ENCODE data around the gene CNTNAP2.
"Not testable (repeated sequence)": the region's sequence is repeated elsewhere in the genome, so short reads cannot be mapped to it uniquely, and the experiment has no call there.

Gene CNTNAP2

DNA sequence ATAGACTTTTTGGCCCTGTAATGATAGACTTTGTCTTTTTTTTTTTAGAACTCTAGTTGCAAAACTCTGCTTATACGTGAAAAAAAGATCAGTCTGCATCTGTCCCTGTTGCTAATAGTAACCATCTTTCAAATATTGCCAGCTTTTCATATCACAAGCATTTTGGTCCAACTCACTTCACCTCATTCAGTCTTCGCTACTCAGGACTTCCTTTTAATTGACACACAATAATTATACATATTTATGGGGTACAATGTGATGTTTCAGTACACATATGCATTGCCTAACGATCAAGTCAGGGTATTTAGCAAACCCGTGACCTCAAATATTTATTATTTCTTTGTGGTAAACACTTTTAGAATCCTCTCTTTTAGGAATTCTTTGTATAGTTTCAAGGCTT is 1606.9 kb downstream of the CNTNAP2 start:
- Histone ChIP-seq H3K4me1 (ENCODE audit: low read depth, poor library complexity, severe bottlenecking) (no peaks in the 10 kb centered on the region), H3K79me2 (ENCODE audit: insufficient read depth, low read depth) (no peaks in the 10 kb centered on the region), H3K27me3 (ENCODE audit: insufficient read depth, low read depth) (no peaks in the 10 kb centered on the region), H3K4me3 (IDR thresholded peaks at IDR 0.05; ENCODE audit: insufficient read depth, low read depth, low read length) (no peak overlapping the region), H3K9ac (no peak overlapping the region), H3K4me2 (no peak overlapping the region), H4K20me1 (ENCODE audit: insufficient read depth) (no peaks in the 10 kb centered on the region), H3K36me3 (ENCODE audit: insufficient read depth) (no peaks in the 10 kb centered on the region), H3K27ac (no peak overlapping the region), H2AFZ (ENCODE audit: low read depth) (no peak overlapping the region)
- TF ChIP-seq, protein P1, sequence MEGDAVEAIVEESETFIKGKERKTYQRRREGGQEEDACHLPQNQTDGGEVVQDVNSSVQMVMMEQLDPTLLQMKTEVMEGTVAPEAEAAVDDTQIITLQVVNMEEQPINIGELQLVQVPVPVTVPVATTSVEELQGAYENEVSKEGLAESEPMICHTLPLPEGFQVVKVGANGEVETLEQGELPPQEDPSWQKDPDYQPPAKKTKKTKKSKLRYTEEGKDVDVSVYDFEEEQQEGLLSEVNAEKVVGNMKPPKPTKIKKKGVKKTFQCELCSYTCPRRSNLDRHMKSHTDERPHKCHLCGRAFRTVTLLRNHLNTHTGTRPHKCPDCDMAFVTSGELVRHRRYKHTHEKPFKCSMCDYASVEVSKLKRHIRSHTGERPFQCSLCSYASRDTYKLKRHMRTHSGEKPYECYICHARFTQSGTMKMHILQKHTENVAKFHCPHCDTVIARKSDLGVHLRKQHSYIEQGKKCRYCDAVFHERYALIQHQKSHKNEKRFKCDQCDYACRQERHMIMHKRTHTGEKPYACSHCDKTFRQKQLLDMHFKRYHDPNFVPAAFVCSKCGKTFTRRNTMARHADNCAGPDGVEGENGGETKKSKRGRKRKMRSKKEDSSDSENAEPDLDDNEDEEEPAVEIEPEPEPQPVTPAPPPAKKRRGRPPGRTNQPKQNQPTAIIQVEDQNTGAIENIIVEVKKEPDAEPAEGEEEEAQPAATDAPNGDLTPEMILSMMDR (conservative IDR thresholded peaks at IDR 0.05; ENCODE audit: low read depth, low read length), result no peak

DNA sequence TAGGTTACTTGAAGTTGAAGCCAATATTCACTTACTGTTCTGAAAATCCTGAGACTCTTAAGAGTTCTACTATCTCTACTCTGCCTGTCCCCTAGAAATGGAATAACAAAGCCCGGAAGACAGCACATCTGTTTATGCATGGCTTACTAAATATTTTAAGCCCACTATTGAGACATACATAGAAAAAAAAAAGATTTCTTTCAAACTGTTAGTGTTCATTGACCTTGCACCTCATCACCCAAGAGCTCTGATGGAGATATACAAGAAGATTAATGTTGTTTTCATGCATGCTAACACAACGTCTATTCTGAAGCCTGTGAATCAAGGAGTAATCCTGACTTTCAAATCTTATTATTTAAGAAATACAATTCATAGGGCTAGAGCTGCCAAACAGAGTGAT is 1614.7 kb downstream of the CNTNAP2 start:
- no peaks in the 10 kb centered on the region for H3K27me3 ChIP-seq (ENCODE audit: insufficient read depth, low read depth)
- H3K27ac ChIP-seq, result no peak overlapping the region
- TF ChIP-seq, protein P1 (conservative IDR thresholded peaks at IDR 0.05; ENCODE audit: low read depth, low read length), result no peak
- H3K9ac ChIP-seq, result no peak overlapping the region
- no peak overlapping the region for H3K4me3 ChIP-seq (IDR thresholded peaks at IDR 0.05; ENCODE audit: insufficient read depth, low read depth, low read length)
- H3K36me3 ChIP-seq (ENCODE audit: insufficient read depth), result no peaks in the 10 kb centered on the region
- H4K20me1 ChIP-seq (ENCODE audit: insufficient read depth), result no peaks in the 10 kb centered on the region
- H3K79me2 ChIP-seq (ENCODE audit: insufficient read depth, low read depth), result no peaks in the 10 kb centered on the region
- no peak overlapping the region for H3K4me2 ChIP-seq
- no peaks in the 10 kb centered on the region for H3K4me1 ChIP-seq (ENCODE audit: low read depth, poor library complexity, severe bottlenecking)
- no peak overlapping the region for H2AFZ ChIP-seq (ENCODE audit: low read depth)

DNA sequence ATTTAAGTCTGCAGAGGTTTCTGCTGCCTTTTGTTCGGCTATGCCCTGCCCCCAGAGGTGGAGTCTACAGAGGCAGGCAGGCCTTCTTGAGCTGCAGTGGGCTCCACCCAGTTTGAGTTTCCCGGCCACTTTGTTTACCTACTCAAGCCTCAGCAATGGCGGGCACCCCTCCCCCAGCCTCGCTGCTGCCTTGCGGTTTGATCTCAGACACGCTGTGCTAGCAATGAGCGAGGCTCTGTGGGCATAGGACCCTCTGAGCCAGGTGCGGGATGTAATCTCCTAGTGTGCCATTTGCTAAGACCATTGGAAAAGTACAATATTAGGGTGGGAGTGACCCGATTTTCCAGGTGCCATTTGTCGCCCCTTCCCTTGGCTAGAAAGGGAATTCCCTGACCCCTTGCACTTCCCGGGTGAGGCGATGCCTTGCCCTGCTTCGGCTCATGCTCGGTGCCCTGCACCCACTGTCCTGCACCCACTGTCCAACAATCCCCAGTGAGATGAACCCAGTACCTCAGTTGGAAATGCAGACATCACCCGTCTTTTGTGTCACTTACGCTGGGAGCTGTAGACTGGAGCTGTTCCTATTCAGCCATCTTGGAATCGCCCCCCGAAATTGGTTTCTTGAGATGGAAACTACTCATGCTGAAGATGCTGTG is 1621.1 kb downstream of the CNTNAP2 start:
- not testable (repeated sequence) for H3K27me3 ChIP-seq (ENCODE audit: insufficient read depth, low read depth); H3K4me3 ChIP-seq (IDR thresholded peaks at IDR 0.05; ENCODE audit: insufficient read depth, low read depth, low read length); H3K36me3 ChIP-seq (ENCODE audit: insufficient read depth); H3K9ac ChIP-seq; H3K27ac ChIP-seq; H3K79me2 ChIP-seq (ENCODE audit: insufficient read depth, low read depth); H3K4me1 ChIP-seq (ENCODE audit: low read depth, poor library complexity, severe bottlenecking); H2AFZ ChIP-seq (ENCODE audit: low read depth); H3K4me2 ChIP-seq; H4K20me1 ChIP-seq (ENCODE audit: insufficient read depth)

DNA sequence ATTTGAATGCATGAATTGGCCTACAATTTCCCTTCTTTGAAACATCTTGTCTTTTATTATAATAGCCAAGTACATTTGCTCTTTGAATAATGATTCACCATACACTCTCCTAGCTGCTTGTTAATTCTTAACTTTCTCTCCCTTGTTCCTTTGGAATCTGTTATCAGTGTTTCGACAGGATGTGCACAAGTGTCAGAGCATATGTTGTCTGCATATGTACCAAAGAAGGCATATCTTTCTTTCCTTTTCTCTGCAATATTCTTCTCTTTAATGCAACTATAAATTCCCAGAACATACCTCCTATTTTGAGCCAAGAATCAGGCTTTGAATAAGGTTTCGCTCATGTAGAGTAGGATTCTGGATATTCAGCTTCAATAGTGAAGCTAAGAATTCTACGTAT is 1625.7 kb downstream of the CNTNAP2 start:
- Histone ChIP-seq H3K4me3 (IDR thresholded peaks at IDR 0.05; ENCODE audit: insufficient read depth, low read depth, low read length) (no peak overlapping the region), H3K4me2 (no peak overlapping the region), H4K20me1 (ENCODE audit: insufficient read depth) (no peaks in the 10 kb centered on the region), H3K9ac (no peak overlapping the region), H3K79me2 (ENCODE audit: insufficient read depth, low read depth) (no peaks in the 10 kb centered on the region), H2AFZ (ENCODE audit: low read depth) (no peak overlapping the region), H3K4me1 (ENCODE audit: low read depth, poor library complexity, severe bottlenecking) (no peaks in the 10 kb centered on the region), H3K27me3 (ENCODE audit: insufficient read depth, low read depth) (no peaks in the 10 kb centered on the region), H3K36me3 (ENCODE audit: insufficient read depth) (no peaks in the 10 kb centered on the region), H3K27ac (no peak overlapping the region)
- TF ChIP-seq, protein P1 (conservative IDR thresholded peaks at IDR 0.05; ENCODE audit: low read depth, low read length), result no peak

DNA sequence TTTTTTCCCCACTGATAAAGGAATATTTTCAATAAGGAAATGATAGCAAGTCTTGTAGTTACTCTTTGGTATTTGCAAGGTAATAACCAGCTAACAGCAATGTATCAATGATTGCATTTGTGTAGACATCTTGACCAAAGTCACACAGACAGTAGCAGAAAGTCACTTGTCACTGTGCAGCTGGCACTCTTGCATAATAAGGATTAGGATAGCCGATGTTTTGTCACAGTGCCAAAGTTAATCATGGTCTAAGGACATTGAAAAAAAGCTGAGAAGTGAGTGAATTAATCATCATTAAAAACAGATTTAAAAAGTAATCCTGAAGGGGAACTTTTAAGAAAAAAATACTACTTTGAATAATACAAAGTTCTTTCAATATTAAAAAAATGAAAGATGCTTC is 1639.7 kb downstream of the CNTNAP2 start:
- TF ChIP-seq, protein P1 (conservative IDR thresholded peaks at IDR 0.05; ENCODE audit: low read depth, low read length), result no peak
- Histone ChIP-seq H3K4me3 (IDR thresholded peaks at IDR 0.05; ENCODE audit: insufficient read depth, low read depth, low read length) (no peak overlapping the region), H3K4me1 (ENCODE audit: low read depth, poor library complexity, severe bottlenecking) (no peaks in the 10 kb centered on the region), H3K27ac (no peak overlapping the region), H2AFZ (ENCODE audit: low read depth) (no peak overlapping the region), H3K27me3 (ENCODE audit: insufficient read depth, low read depth) (no peaks in the 10 kb centered on the region), H3K4me2 (no peak overlapping the region), H3K9ac (no peak overlapping the region), H3K79me2 (ENCODE audit: insufficient read depth, low read depth) (no peaks in the 10 kb centered on the region), H4K20me1 (ENCODE audit: insufficient read depth) (no peaks in the 10 kb centered on the region), H3K36me3 (ENCODE audit: insufficient read depth) (no peaks in the 10 kb centered on the region)

Measured in KMS-11 (cell line).